GM12891 (cell line): ENCODE data around the gene PNPT1.

ENCODE experiments used
- POLR2A ChIP-seq: IDR thresholded peaks from 2 replicates; pipeline ENCODE4 v1.6.1; 2011; ENCODE audit warnings: low read depth, low read length, control low read depth
- TAF1 ChIP-seq: IDR thresholded peaks from 2 replicates; pipeline ENCODE4 v1.6.1; 2011; ENCODE audit warnings: low read depth, low read length, control low read depth

- TF ChIP-seq TAF1 = no peak
- no peak for TF ChIP-seq POLR2A
Observed at GRCh38 chr2:55703350-55703749, 9.7 kb upstream of the PNPT1 start.
